Nucleus accumbens (tissue), 56 donors: ENCODE measurements around the gene LYZL2.
A peak's percentile ranks its signal among the peaks of the same experiment; 100 is the strongest.
"Not testable (repeated sequence)": the region's sequence is repeated elsewhere in the genome, so short reads cannot be mapped to it uniquely, and the experiment has no call there.

Experiments
- DNase-seq, 56 donors: peaks; one replicate each; lab custom pipeline; 2025; lab: John Stamatoyannopoulos, UW

The LYZL2 gene

GRCh38 chr10:30596013-30596412 is 33.5 kb downstream of the LYZL2 start:
- no peak for DNase-seq

GRCh38 chr10:30594077-30594476 is 35.5 kb downstream of the LYZL2 start:
- DNase-seq: no peak

GRCh38 chr10:30592770-30593169 is 36.8 kb downstream of the LYZL2 start:
- not testable (repeated sequence) for DNase-seq

- DNase-seq: peak in 23 of 56 donors; percentile 1 to 49 (median 10)
These were observed 38.3 kb downstream of the LYZL2 start for GRCh38 chr10:30591249-30591670.

- peak in 1 of 56 donors; percentile 3 for DNase-seq
These were observed 40.1 kb downstream of the LYZL2 start for GRCh38 chr10:30589441-30589840.

GRCh38 chr10:30587522-30588031 is 42.0 kb downstream of the LYZL2 start:
- peak in 7 of 56 donors; percentile 2 to 15 (median 4) for DNase-seq

- no peak for DNase-seq
These were observed 42.7 kb downstream of the LYZL2 start for GRCh38 chr10:30586828-30587227.

GRCh38 chr10:30583778-30584415 is 45.7 kb downstream of the LYZL2 start:
- DNase-seq: peak in 19 of 56 donors; percentile 2 to 53 (median 8)

- DNase-seq: no peak
These were observed 47.7 kb downstream of the LYZL2 start for GRCh38 chr10:30581779-30582380.

GRCh38 chr10:30580676-30581075 is 48.9 kb downstream of the LYZL2 start:
- no peak for DNase-seq

- DNase-seq: no peak
These were observed 49.3 kb downstream of the LYZL2 start for GRCh38 chr10:30580241-30580640.

GRCh38 chr10:30579574-30579973 is 50.0 kb downstream of the LYZL2 start:
- DNase-seq: no peak

- no peak for DNase-seq
These were observed 52.5 kb downstream of the LYZL2 start for GRCh38 chr10:30577048-30577447.

- no peak for DNase-seq
These were observed 52.9 kb downstream of the LYZL2 start for GRCh38 chr10:30576641-30577040.

- no peak for DNase-seq
These were observed 55.1 kb downstream of the LYZL2 start for GRCh38 chr10:30574432-30574796.

- no peak for DNase-seq
These were observed 55.7 kb downstream of the LYZL2 start for GRCh38 chr10:30573721-30574431.

GRCh38 chr10:30565449-30565848 is 64.1 kb downstream of the LYZL2 start:
- no peak for DNase-seq

GRCh38 chr10:30562787-30563186 is 66.8 kb downstream of the LYZL2 start:
- DNase-seq: no peak
